Endothelial cell of umbilical vein (primary cell): ENCODE measurements around the gene CDR2.

Experiments
- CTCF ChIP-seq, 2 donors: IDR thresholded peaks; 1 replicate in 1 of 2; 2 replicates in 1 of 2; pipeline ENCODE4 v1.5.1; 2011; ENCODE audit warnings: low read length in 2 of 2, mild to moderate bottlenecking in 2 of 2, moderate library complexity in 2 of 2, control low read depth in 1 of 2, inconsistent platforms in 1 of 2, low read depth in 1 of 2; ENCODE audit not compliant: insufficient read depth in 1 of 2; ENCODE audit errors: extremely low read depth in 1 of 2
- EZH2 ChIP-seq: IDR thresholded peaks from 2 replicates; pipeline ENCODE4 v1.6.1; 2012; ENCODE audit warnings: borderline replicate concordance, low read depth, mild to moderate bottlenecking, moderate library complexity, low read length, inconsistent platforms; ENCODE audit not compliant: severe bottlenecking
- FOS ChIP-seq: IDR thresholded peaks from 2 replicates; pipeline ENCODE4 v1.6.1; 2011; ENCODE audit warnings: mild to moderate bottlenecking, low read length, moderate library complexity, borderline replicate concordance; ENCODE audit not compliant: insufficient read depth
- GATA2 ChIP-seq: IDR thresholded peaks from 2 replicates; pipeline ENCODE4 v1.7.0; 2011; ENCODE audit warnings: low read depth, mild to moderate bottlenecking, moderate library complexity, mixed read lengths, low read length; ENCODE audit not compliant: insufficient read length, insufficient read depth
- JUN ChIP-seq: IDR thresholded peaks from 2 replicates; pipeline ENCODE4 v1.6.1; 2011; ENCODE audit warnings: borderline replicate concordance, low read depth; ENCODE audit not compliant: insufficient read length, insufficient read depth
- MAX ChIP-seq: IDR thresholded peaks from 2 replicates; pipeline ENCODE4 v1.6.1; 2011; ENCODE audit not compliant: insufficient read depth, insufficient read length
- MYC ChIP-seq: IDR thresholded peaks from one replicate; pipeline ENCODE4 v1.6.1; 2011; ENCODE audit warnings: mild to moderate bottlenecking, low read depth, low read length
- POLR2A ChIP-seq: IDR thresholded peaks from 2 replicates; pipeline ENCODE4 v1.6.1; 2012; ENCODE audit warnings: low read depth, mild to moderate bottlenecking, control low read depth, low read length
- POLR2AphosphoS5 ChIP-seq: IDR thresholded peaks from 2 replicates; pipeline ENCODE4 v1.6.1; 2012; ENCODE audit warnings: low read depth, mild to moderate bottlenecking, control low read depth, low read length, moderate library complexity; ENCODE audit not compliant: insufficient read depth

GRCh38 chr16:22296225-22297113, 78.0 kb downstream of the CDR2 start:
- TF ChIP-seq FOS (no peak), MYC (no peak), CTCF (IDR thresholded peaks at IDR 0.05; ENCODE audit: extremely low read depth in 1 of 2, insufficient read depth in 1 of 2, low read depth in 1 of 2, low read length in 2 of 2) (no peak), POLR2A (no peak), MAX (no peak), POLR2AphosphoS5 (no peak), EZH2 (no peak), JUN (no peak), GATA2 (peak; percentile 41)
